HPDE6-E6E7 (cell line): ENCODE data around the gene TMEM59L.

Source experiments
- DNase-seq: peaks from one replicate; pipeline ENCODE4 v3.0.0; 2011; ENCODE audit warnings: missing footprints; ENCODE audit errors: extremely low spot score

The TMEM59L gene

GRCh38 chr19:18636969-18637629 is 24.4 kb downstream of the TMEM59L start, which contains the start of gene KLHL26:
KLHL26 (plus strand) TSS chr19:18637028; CDS start chr19:18637055, 27 bp downstream.
- DNase-seq = no peak

GRCh38 chr19:18637673-18638630 is 25.3 kb downstream of the TMEM59L start:
- DNase-seq = peak; percentile 60

- DNase-seq = no peak
Observed at GRCh38 chr19:18639706-18640243, 27.1 kb downstream of the TMEM59L start.

GRCh38 chr19:18644196-18645034 is 31.7 kb downstream of the TMEM59L start:
- no peak for DNase-seq

GRCh38 chr19:18645035-18645511 is 32.4 kb downstream of the TMEM59L start:
- no peak for DNase-seq

- DNase-seq = no peak
Observed at GRCh38 chr19:18646535-18647370, 34.1 kb downstream of the TMEM59L start.

- DNase-seq = no peak
Observed at GRCh38 chr19:18647371-18647767, 34.7 kb downstream of the TMEM59L start.

GRCh38 chr19:18647807-18648206 is 35.1 kb downstream of the TMEM59L start:
- no peak for DNase-seq

- DNase-seq = no peak
Observed at GRCh38 chr19:18648973-18649315, 36.3 kb downstream of the TMEM59L start.

GRCh38 chr19:18649371-18650020 is 36.8 kb downstream of the TMEM59L start:
- peak; percentile 38 for DNase-seq

- DNase-seq = no peak
Observed at GRCh38 chr19:18650021-18650390, 37.3 kb downstream of the TMEM59L start.

- no peak for DNase-seq
Observed at GRCh38 chr19:18650468-18651041, 37.9 kb downstream of the TMEM59L start.

- DNase-seq = no peak
Observed at GRCh38 chr19:18651300-18651699, 38.6 kb downstream of the TMEM59L start.

GRCh38 chr19:18651733-18652132 is 39.1 kb downstream of the TMEM59L start:
- no peak for DNase-seq

- DNase-seq = no peak
Observed at GRCh38 chr19:18653853-18654252, 41.2 kb downstream of the TMEM59L start.

GRCh38 chr19:18654469-18654868 is 41.8 kb downstream of the TMEM59L start:
- no peak for DNase-seq

GRCh38 chr19:18655173-18655844 is 42.6 kb downstream of the TMEM59L start:
- DNase-seq = no peak

- DNase-seq = no peak
Observed at GRCh38 chr19:18656337-18657086, 43.8 kb downstream of the TMEM59L start.
